HUES48 (cell line): ENCODE measurements around the gene MAFF.
A peak's percentile ranks its signal among the peaks of the same experiment; 100 is the strongest.
"Not testable (repeated sequence)": the region's sequence is repeated elsewhere in the genome, so short reads cannot be mapped to it uniquely, and the experiment has no call there.

ENCODE experiments used
- H3K27ac ChIP-seq: one replicate; pipeline ENCODE4 v1.7.0; 2013; ENCODE audit warnings: low read depth, low read length, inconsistent platforms
- H3K27me3 ChIP-seq: 2 replicates; pipeline ENCODE4 v1.6.1; 2013; ENCODE audit warnings: mild to moderate bottlenecking, low read length; ENCODE audit not compliant: control insufficient read depth, insufficient read depth
- H3K36me3 ChIP-seq: 2 replicates; pipeline ENCODE4 v1.6.1; 2013; ENCODE audit warnings: low read length; ENCODE audit not compliant: control insufficient read depth, insufficient read depth
- H3K4me1 ChIP-seq: 2 replicates; pipeline ENCODE4 v1.6.1; 2013; ENCODE audit warnings: mild to moderate bottlenecking, low read length; ENCODE audit not compliant: control insufficient read depth, insufficient read depth
- H3K4me3 ChIP-seq: 2 replicates; pipeline ENCODE4 v1.5.1; 2013; ENCODE audit warnings: mild to moderate bottlenecking, low read depth, low read length
- H3K9ac ChIP-seq: 2 replicates; pipeline ENCODE4 v1.6.1; 2013; ENCODE audit warnings: mild to moderate bottlenecking, low read depth, low read length, moderate library complexity
- H3K9me3 ChIP-seq: 2 replicates; pipeline ENCODE4 v1.6.1; 2013; ENCODE audit warnings: low read length; ENCODE audit not compliant: control insufficient read depth, insufficient read depth

The MAFF gene

DNA sequence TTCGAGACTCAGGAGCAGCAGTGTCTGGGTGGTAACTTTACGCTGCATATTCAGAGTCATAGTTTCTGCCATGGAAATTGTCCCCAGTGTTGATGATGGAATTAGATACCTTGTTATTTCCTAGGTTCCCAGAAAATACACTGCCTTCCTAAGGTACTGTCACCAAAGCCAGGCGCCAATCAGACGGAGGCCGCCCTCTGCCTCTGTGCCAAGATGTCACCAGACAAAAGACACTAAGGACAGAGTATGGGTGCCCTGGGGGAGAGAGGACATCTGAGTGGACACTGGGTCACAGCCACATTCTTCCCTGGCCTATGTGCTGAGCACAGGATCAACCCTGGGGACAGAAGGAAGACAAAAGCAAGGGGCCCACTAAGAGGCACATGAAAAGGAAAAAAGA, 31.3 kb upstream of the MAFF start:
- no peaks in the 10 kb centered on the region for H3K4me1 ChIP-seq
- H3K36me3 ChIP-seq = no peaks in the 10 kb centered on the region
- H3K27me3 ChIP-seq = no peaks in the 10 kb centered on the region
- H3K9me3 ChIP-seq = no peaks in the 10 kb centered on the region
- no peak overlapping the region for H3K4me3 ChIP-seq
- no peak overlapping the region for H3K27ac ChIP-seq
- H3K9ac ChIP-seq = no peak overlapping the region

GRCh38 chr22:38171927-38172831, 29.6 kb upstream of the MAFF start:
- Histone ChIP-seq H3K27me3 (no peaks in the 10 kb centered on the region), H3K4me1 (no peaks in the 10 kb centered on the region), H3K9me3 (no peaks in the 10 kb centered on the region), H3K9ac (no peak overlapping the region), H3K4me3 (no peak overlapping the region), H3K36me3 (no peaks in the 10 kb centered on the region), H3K27ac (no peak overlapping the region)

DNA sequence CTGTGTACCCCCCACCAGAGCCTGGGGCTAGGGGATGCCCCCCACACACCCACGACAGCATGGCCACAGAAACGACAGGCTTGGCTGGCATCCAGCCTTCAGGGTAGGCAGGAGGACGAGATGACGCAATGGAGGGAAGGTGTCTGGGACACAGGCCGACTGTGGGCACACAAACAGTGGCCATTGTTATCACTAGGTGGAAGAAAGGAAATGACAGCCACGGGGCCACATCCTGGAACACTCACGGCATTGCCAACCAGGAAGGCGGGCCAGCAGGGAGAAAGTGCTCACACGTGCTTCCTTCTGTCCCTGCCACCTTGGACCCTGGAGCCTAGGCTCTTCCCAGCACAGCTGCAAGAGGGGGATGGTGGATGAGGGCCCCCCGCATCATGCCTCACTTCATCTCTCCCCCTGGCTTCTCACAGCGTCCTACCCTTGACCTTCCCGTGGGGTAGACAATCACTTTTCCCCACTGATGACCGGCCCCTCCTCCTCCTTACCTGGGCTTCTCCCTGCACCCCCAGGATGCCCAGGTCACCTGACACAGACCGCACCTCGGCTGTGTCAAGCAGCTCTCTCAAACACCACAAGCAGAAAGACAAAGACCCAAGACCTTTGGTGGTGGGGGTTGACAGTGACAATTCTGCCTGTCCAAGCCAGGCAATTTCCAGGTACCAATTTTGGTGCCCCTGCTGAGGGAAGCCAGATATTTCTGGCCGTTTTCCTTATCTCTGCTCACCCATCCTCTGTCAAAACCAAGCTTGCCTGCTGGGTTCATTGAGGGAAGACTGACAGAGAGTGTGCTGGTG, 28.8 kb upstream of the MAFF start:
- Histone ChIP-seq H3K9ac (no peak overlapping the region), H3K27ac (no peak overlapping the region), H3K4me1 (peaks cover 5% of the 10 kb centered on the region), H3K36me3 (no peaks in the 10 kb centered on the region), H3K9me3 (no peaks in the 10 kb centered on the region), H3K27me3 (no peaks in the 10 kb centered on the region), H3K4me3 (no peak overlapping the region)

GRCh38 chr22:38173641-38173906, 28.2 kb upstream of the MAFF start:
- H3K27ac ChIP-seq = no peak overlapping the region
- no peak overlapping the region for H3K4me3 ChIP-seq
- no peaks in the 10 kb centered on the region for H3K9me3 ChIP-seq
- H3K9ac ChIP-seq = no peak overlapping the region
- no peaks in the 10 kb centered on the region for H3K27me3 ChIP-seq
- H3K4me1 ChIP-seq = peaks cover 8% of the 10 kb centered on the region
- H3K36me3 ChIP-seq = no peaks in the 10 kb centered on the region

GRCh38 chr22:38174626-38175025, 27.2 kb upstream of the MAFF start:
- Histone ChIP-seq H3K27ac (no peak overlapping the region), H3K9me3 (no peaks in the 10 kb centered on the region), H3K4me1 (peaks cover 8% of the 10 kb centered on the region), H3K9ac (no peak overlapping the region), H3K27me3 (no peaks in the 10 kb centered on the region), H3K4me3 (no peak overlapping the region), H3K36me3 (no peaks in the 10 kb centered on the region)

GRCh38 chr22:38175206-38176118, 26.3 kb upstream of the MAFF start:
- no peaks in the 10 kb centered on the region for H3K9me3 ChIP-seq
- no peak overlapping the region for H3K4me3 ChIP-seq
- no peak overlapping the region for H3K27ac ChIP-seq
- no peak overlapping the region for H3K9ac ChIP-seq
- H3K27me3 ChIP-seq = no peaks in the 10 kb centered on the region
- no peaks in the 10 kb centered on the region for H3K36me3 ChIP-seq
- peaks cover 12% of the 10 kb centered on the region for H3K4me1 ChIP-seq

DNA sequence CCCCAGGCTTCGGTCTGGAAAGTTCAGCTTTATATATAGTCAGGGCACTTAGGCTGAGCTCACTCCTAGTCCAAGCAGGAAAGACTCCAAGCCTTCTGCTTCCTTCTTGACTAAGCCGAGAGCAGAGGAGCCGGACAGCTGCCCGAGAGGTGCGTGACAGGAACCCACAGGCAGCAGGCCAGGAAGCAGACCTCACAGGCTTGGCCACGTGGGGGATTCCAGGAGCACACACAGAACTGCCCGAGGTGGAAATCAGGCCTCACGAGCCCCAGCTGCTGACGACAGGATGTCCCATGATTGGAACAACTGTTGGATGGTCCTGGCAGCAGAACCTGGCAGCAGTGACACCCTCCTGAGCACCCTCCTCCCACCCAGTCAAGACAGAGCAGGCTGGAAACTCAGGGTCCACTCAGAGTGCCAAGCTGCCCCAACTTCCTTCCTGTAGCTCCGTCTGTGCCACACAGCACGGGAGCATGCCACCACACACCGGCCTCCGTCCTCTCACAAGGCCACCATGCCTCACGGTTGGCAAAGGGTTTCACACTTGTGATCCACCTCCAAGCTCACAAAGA, 25.5 kb upstream of the MAFF start:
- H3K27me3 ChIP-seq = no peaks in the 10 kb centered on the region
- H3K9ac ChIP-seq = no peak overlapping the region
- no peaks in the 10 kb centered on the region for H3K9me3 ChIP-seq
- H3K4me3 ChIP-seq = no peak overlapping the region
- H3K27ac ChIP-seq = no peak overlapping the region
- peaks cover 20% of the 10 kb centered on the region for H3K4me1 ChIP-seq
- H3K36me3 ChIP-seq = no peaks in the 10 kb centered on the region

- no peak overlapping the region for H3K9ac ChIP-seq
- no peak overlapping the region for H3K27ac ChIP-seq
These were observed 24.8 kb upstream of the MAFF start for GRCh38 chr22:38177044-38177443.

DNA sequence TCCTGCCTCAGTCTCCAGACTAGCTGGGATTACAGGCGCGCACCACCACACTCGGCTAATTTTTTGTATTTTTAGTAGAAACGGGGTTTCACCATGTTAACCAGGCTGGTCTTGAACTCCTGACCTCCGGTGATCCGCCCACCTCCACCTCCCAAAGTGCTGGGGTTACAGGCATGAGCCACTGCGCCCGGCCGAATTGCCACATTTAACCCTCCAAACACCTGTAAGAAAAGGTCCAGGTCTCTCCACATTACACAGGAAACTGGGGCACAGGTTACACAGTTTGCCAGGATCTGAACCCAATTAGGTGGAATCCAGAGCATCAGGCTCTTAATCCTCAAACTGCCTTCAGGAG, 24.2 kb upstream of the MAFF start:
- Histone ChIP-seq H3K27ac (peak overlapping the region; percentile 83), H3K4me1 (peaks cover 26% of the 10 kb centered on the region)
- H3K9me3 ChIP-seq, H3K4me3 ChIP-seq, H3K36me3 ChIP-seq, H3K27me3 ChIP-seq, H3K9ac ChIP-seq: not testable (repeated sequence)

More at GRCh38 chr22:38177044-38177443, 24.8 kb upstream of the MAFF start:
- no peaks in the 10 kb centered on the region for H3K9me3 ChIP-seq
- H3K36me3 ChIP-seq = no peaks in the 10 kb centered on the region
- H3K4me3 ChIP-seq = no peak overlapping the region
- peaks cover 24% of the 10 kb centered on the region for H3K4me1 ChIP-seq
- H3K27me3 ChIP-seq = no peaks in the 10 kb centered on the region

DNA sequence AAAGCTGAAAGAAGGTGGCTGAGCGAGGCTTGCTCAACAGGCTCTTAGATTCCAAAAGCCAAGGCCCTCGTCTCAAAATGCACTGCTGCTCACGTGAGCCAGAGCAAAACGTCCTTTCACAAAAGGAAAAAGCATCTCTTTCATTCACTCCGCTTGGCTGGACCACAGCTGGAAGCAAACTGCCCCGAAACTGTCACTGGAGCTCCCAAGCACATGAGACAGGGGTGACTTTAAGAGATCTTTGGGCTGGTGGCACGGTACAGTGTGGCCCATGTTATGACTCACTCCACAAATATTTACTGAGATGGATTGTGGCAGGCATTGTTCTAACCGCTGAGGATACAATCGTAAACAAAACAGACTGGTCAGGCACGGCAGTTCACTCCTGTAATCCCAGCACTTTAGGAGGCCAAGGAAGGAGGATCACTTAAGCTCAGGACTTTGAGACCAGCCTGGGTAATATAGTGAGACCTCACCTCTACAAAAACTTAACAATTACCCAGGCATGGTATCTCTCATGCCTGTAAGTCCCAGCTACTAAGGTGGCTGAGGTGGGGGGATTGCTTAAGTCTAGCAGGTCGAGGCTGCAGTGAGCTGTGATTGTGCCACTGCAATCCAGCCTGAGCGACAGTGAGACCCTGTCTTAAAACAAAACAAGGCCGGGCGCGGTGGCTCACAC, 23.7 kb upstream of the MAFF start:
- Histone ChIP-seq H3K9ac (no peak overlapping the region; the same call in 1 of the 2 replicates), H3K4me3 (no peak overlapping the region), H3K27me3 (no peaks in the 10 kb centered on the region), H3K4me1 (peaks cover 26% of the 10 kb centered on the region), H3K36me3 (no peaks in the 10 kb centered on the region), H3K27ac (peak overlapping the region; percentile 83), H3K9me3 (no peaks in the 10 kb centered on the region)
